ENCODE data around the gene MUSK. TPM values are rescaled to one million over a fixed set of nuclear protein-coding genes. Genes with fewer than 3 reads are reported as not detected.

The MUSK gene
- total and polyA plus RNA-seq, 2 of the 4 experiments (the other 2 are of a cell fraction), result 0.07 to 0.18 TPM

GRCh38 chr9:110714314-110714713 lies 45.7 kb downstream of the MUSK start:
- H4K8ac ChIP-seq (ENCODE audit: low read depth in 2 of 2, low read length in 2 of 2), result peak overlapping the region; percentile 56 to 80
- H3K36me3 ChIP-seq (ENCODE audit: control insufficient read depth, insufficient read depth, low read length), result no peaks in the 10 kb centered on the region
- TF ChIP-seq CEBPB (IDR thresholded peaks at IDR 0.05; ENCODE audit: low read depth, low read length) (no peak), NFE2L2 (IDR thresholded peaks at IDR 0.05; ENCODE audit: low read depth, low read length) (no peak), MAFK (IDR thresholded peaks at IDR 0.05; ENCODE audit: low read depth, low read length) (no peak), SMC3 (IDR thresholded peaks at IDR 0.05; ENCODE audit: low read depth, low read length) (no peak), RAD21 (IDR thresholded peaks at IDR 0.05; ENCODE audit: low read length) (no peak), MAZ (IDR thresholded peaks at IDR 0.05; ENCODE audit: borderline replicate concordance, low read depth, low read length) (no peak), CHD1 (IDR thresholded peaks at IDR 0.05; ENCODE audit: low read depth, low read length) (no peak), USF2 (IDR thresholded peaks at IDR 0.05; ENCODE audit: low read depth, low read length) (no peak), MXI1 (IDR thresholded peaks at IDR 0.05; ENCODE audit: borderline replicate concordance, low read depth, low read length) (no peak)
- H3K4me2 ChIP-seq (ENCODE audit: low read depth, low read length), result peak overlapping the region; percentile 35
- peak overlapping the region; percentile 97; the same call in 2 of the 3 replicates for H2BK15ac ChIP-seq (ENCODE audit: low read depth, low read length)
- CTCF ChIA-PET, result no interaction called here
- H2BK5ac ChIP-seq (ENCODE audit: low read depth, low read length, poor library complexity, severe bottlenecking), result peak overlapping the region; percentile 73
- DNase-seq, result peak; percentile 50
- no peaks in the 10 kb centered on the region for H3K9me1 ChIP-seq (ENCODE audit: insufficient read depth, low read length)
- peak overlapping the region; percentile 66 for H4K5ac ChIP-seq (ENCODE audit: low read depth, low read length)
- peaks cover 9% of the 10 kb centered on the region for H3K4me1 ChIP-seq (ENCODE audit: control insufficient read depth, insufficient read depth, low read length)
- peak; percentile 62 for ATAC-seq (ENCODE audit: low read depth)
- in situ Hi-C loops (cut with MboI; ENCODE audit: low sequenced_read_pairs), result no loop called here
- no peak overlapping the region for H3K4me3 ChIP-seq (ENCODE audit: insufficient read depth, low read depth, low read length)
- H2BK120ac ChIP-seq (ENCODE audit: low read depth, low read length), result peak overlapping the region; percentile 92
- peak overlapping the region; percentile 36; the same call in 1 of the 2 replicates for H3K9ac ChIP-seq (ENCODE audit: low read depth, low read length)
- peak overlapping the region; percentile 77 for H2AFZ ChIP-seq (replicated peaks; ENCODE audit: low read length, poor library complexity)
- BruUV-seq (replicated peaks), result no TSS peak
- peak overlapping the region; percentile 83 for H3K14ac ChIP-seq (replicated peaks; ENCODE audit: low read depth, low read length)
- peak overlapping the region; percentile 85; the same call in 1 of the 2 replicates for H2BK20ac ChIP-seq (ENCODE audit: low read depth, low read length)
- POLR2A ChIA-PET (ENCODE audit: unreplicated experiment), result interaction anchor here (0.5 kb wide), 1 partner anchor 458 kb away, joined by 7 read pairs; the partner anchor contains the start of gene TXN
- H3K56ac ChIP-seq (ENCODE audit: extremely low read depth, insufficient read depth, low read length), result no peak overlapping the region
- intact Hi-C loops (cut with micrococcal nuclease), result no loop called here
- peak overlapping the region; percentile 52; the same call in 1 of the 2 replicates for H3K27ac ChIP-seq (ENCODE audit: insufficient read depth, low read length)
- no CpG with 5 or more reads among the region's 3 CpGs for WGBS, 2 experiments (ENCODE audit: extremely low coverage in 2 of 2, insufficient read length in 1 of 2)
- peak overlapping the region; percentile 57 for H2AK9ac ChIP-seq (replicated peaks; ENCODE audit: low read depth, low read length, poor library complexity)
- H3K9me3 ChIP-seq (ENCODE audit: control insufficient read depth, insufficient read depth, low read length), result peaks cover 2% of the 10 kb centered on the region; the same call in 1 of the 2 replicates
- H2AK5ac ChIP-seq (ENCODE audit: low read depth, low read length), result peak overlapping the region; percentile 91
- H3K4ac ChIP-seq (ENCODE audit: low read depth, low read length), result peak overlapping the region; percentile 87
- dilution Hi-C loops (cut with HindIII; ENCODE audit: low sequenced_read_pairs, unreplicated experiment), result loop anchor here (25.0 kb wide), 1 partner anchor 98 kb away; no protein-coding TSS in a partner anchor
- peak overlapping the region; percentile 90 for H3K18ac ChIP-seq (ENCODE audit: low read depth, low read length)
- H3K27me3 ChIP-seq (ENCODE audit: control insufficient read depth, insufficient read depth, low read length), result no peaks in the 10 kb centered on the region
- no peaks in the 10 kb centered on the region for H4K20me1 ChIP-seq (ENCODE audit: insufficient read depth, low read length)
- peak overlapping the region; percentile 82 for H4K91ac ChIP-seq (ENCODE audit: insufficient read depth, low read depth, low read length)
- H3K79me1 ChIP-seq (ENCODE audit: low read depth in 1 of 2, low read length in 2 of 2), result no peaks in the 10 kb centered on the region
- H3K23ac ChIP-seq (ENCODE audit: low read depth, low read length), result peak overlapping the region; percentile 91

All from IMR-90 (cell line).